GM10266 (cell line): Measurements from ENCODE around the gene SLC2A4RG.
A peak's percentile ranks its signal among the peaks of the same experiment; 100 is the strongest.

ENCODE experiments used
- DNase-seq: peaks from one replicate; pipeline ENCODE4 v3.0.0; 2012; ENCODE audit errors: extremely low spot score
- TF ChIP-seq, protein P1 (sequence below): IDR thresholded peaks from 2 replicates; pipeline ENCODE4 v1.5.1; 2012; ENCODE audit warnings: mild to moderate bottlenecking, low read depth; ENCODE audit not compliant: control insufficient read depth, insufficient read depth; ENCODE audit errors: missing control alignments

The SLC2A4RG gene

DNA sequence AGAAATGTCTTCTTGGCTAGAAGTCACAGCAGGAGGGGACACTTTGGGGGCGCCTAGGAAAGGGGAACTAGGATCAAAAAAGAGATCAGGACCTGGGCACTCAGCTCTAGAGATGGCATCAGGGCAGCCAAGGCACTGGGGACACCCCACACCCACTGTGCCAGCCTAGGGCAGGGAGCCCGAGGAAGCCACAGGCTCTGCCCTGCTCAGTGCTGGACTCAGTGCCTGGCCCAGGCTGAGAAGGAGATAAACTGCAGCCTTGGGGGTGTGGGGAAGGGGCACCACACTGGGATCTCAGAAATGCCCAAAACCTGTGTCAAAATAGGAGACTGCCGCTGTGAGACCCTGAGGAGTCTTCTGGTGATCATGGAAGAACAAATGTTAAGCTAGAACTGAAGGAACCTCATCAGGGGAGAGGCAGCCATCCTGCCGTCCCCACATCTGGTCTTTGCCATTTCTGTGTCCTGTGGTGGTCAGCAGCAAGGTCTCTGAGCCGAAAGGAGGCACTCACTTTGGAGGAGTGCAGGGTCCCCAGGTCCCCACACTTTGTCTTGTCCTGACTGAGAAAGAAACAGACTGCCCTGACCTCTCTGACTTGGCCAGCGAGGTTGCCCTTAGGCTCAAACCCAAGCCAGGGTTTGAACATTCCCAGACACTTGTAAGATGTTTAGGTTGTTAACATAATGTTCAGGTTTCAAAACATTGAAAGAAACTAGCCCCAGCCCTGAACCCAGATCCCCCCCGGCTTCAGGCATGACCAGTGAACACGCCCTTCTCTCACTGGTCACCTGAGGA is 34.1 kb upstream of the SLC2A4RG start:
- TF ChIP-seq, protein P1, sequence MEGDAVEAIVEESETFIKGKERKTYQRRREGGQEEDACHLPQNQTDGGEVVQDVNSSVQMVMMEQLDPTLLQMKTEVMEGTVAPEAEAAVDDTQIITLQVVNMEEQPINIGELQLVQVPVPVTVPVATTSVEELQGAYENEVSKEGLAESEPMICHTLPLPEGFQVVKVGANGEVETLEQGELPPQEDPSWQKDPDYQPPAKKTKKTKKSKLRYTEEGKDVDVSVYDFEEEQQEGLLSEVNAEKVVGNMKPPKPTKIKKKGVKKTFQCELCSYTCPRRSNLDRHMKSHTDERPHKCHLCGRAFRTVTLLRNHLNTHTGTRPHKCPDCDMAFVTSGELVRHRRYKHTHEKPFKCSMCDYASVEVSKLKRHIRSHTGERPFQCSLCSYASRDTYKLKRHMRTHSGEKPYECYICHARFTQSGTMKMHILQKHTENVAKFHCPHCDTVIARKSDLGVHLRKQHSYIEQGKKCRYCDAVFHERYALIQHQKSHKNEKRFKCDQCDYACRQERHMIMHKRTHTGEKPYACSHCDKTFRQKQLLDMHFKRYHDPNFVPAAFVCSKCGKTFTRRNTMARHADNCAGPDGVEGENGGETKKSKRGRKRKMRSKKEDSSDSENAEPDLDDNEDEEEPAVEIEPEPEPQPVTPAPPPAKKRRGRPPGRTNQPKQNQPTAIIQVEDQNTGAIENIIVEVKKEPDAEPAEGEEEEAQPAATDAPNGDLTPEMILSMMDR, result no peak
- no peak for DNase-seq

DNA sequence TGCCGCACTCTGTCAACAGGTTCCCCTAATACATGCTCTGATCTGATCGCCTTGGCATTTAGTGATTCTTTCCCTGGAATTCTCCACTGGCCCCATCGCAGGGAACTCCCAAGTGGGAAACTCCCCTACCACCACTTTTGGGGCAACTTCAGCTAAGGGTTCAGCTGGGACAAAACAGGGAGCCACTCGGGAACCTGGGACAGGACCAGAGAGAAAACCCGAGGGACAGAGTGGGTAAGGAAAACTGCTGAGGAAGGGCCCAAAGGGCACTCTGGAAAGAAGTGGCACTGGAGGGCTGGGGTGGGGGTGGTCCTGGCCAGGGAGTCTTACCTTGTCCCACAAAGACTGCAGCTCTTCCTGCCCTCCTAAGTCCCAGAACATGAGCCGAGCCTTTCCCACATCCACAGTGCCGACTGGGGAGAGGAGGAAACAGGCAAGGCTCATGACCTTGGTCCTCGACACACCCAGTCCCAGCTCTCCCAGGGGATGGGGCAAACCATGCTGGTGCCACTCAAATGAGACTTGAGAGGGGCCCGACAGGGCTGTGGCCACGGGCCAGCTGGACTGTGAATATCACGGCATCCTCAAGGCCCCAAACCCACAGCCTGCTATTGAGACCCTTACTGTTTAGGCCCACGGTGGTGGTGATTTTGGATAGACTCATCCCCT is 33.4 kb upstream of the SLC2A4RG start:
- no peak for DNase-seq
- TF ChIP-seq, protein P1, result no peak

DNA sequence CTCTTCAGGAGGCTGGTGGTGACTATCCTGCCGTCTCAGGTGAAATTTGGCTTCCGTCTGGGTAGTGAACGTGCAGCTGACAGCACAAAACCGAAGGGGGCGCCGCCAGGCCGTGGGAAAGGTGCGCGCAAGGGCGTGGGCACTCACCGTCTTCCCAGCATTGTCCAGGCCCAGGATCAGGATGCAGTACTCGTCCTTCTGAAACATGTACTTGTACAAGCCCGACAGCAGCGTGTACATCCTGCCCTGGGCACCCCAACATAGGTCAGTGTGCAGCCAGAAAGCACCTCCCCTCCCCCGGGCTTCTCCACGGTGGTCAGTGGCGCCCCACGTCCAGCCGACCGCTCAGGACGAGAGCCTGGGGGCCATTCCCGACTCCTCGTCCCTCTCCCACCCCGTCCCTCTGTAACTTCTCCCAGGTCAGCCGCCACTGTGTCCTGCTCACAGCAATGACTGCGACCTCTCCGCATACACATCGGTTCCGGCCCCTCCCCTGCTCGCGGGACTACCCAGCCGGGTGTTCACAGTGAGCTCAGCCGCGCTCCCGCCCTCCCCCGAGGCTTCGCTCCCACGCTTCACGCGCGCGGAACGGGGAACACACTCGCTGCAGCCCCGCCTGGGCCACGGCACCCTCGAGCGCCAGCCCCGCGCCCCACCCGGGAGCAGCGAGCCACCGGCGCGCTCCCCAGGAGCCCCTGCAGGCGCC is 32.6 kb upstream of the SLC2A4RG start:
- TF ChIP-seq, protein P1, result peak; percentile 80
- peak; percentile 79 for DNase-seq

DNA sequence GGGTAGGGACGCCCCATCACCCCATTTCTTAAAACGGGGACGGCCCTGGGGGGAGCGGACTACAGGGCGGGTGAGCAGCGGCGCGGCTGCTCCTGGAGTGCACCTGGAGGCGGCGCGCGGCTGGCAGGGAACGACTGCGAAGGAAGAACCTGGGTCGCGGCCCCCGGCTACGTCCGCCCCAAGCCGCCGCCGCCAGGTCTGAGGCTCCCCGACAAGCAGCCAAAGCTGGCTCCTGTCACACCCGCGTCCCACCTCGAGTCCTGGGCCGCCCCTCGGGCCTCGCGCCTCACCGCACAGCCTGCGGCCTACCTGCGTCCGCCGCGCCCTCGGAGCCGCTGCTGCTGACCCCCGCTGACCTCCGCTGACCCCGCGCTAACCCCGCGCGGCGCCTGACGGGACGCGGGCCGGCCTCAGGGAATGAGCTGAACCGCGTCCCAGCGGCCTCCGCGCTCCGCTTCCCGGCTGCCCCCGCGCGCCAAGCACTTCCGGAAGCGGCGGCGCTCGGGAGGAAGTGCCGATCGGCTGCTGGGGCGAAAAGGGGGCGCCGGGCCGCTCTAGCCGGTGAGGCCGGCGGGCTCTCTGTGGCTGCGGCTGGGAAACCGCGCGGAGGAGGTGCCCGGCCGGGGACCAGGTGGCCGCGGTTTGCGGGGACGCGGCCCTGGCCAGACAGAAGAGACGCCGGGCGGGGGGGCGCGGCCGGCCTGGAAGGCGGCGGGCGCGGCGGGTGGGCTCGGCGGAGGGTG is 31.8 kb upstream of the SLC2A4RG start, which contains the start of the genes ARFRP1 and ZGPAT:
Gene ARFRP1, minus strand, starts transcription at position 419 of the 743 bp plus-strand sequence. CDS start 885 bp downstream, outside the sequence.
Gene ZGPAT, plus strand, starts transcription at position 482 of the 743 bp plus-strand sequence. CDS start 542 bp downstream, outside the sequence.
- DNase-seq, result peak; percentile 96
- TF ChIP-seq, protein P1, result no peak

DNA sequence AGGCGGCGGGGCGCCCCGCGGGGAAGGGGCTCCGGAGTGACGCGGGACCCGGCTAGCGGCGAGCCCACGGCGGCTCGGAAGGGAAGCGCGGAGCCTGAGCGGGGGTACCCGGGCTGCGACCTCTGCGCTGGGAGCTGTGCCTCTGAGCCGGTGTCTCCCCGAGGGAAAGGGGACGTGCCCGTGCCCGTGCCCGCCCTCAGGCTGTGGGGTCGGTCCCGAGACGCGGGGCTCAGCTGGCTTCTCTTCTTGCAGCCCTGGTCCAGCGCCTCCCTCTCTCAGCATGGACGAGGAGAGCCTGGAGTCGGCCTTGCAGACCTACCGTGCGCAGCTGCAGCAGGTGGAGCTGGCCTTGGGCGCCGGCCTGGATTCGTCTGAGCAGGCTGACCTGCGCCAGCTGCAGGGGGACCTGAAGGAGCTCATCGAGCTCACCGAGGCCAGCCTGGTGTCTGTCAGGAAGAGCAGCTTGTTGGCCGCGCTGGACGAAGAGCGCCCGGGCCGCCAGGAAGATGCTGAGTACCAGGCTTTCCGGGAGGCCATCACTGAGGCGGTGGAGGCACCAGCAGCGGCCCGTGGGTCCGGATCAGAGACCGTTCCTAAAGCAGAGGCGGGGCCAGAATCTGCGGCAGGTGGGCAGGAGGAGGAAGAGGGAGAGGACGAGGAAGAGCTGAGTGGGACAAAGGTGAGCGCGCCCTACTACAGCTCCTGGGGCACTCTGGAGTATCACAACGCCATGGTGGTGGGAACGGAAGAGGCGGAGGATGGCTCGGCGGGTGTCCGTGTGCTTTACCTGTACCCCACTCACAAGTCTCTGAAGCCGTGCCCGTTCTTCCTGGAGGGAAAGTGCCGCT is 31.1 kb upstream of the SLC2A4RG start:
- TF ChIP-seq, protein P1, result no peak
- peak; percentile 41 for DNase-seq

DNA sequence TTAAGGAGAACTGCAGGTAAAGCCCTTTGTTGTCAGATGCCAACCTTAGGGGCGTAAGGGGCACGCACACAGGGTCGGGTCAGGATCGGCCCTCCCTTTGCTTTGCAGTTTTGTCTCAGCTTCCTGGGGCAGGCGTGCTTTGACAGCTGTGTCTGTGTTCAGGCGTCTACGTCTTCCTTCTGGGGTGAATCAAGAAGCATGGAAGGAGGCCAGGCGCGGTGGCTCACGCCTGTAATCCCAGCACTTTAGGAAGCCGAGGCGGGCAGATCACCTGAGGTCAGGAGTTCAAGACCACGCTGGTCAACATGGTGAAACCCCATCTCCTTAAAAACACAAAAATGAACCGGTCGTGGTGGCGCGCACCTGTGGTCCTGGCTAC is 30.4 kb upstream of the SLC2A4RG start:
- TF ChIP-seq, protein P1, result no peak
- no peak for DNase-seq
